Cardiac ventricle fibroblast (primary cell): Measurements from ENCODE around the gene TNK2. TPM values are rescaled to one million over a fixed set of nuclear protein-coding genes. Genes with fewer than 3 reads are reported as not detected.

ENCODE experiments used
- total RNA-seq: library from RNA; depleted of rRNA; stranded (reverse); fragments of >200 nt; gene quantifications from 2 replicates; pipeline ENCODE4 v1.2.3, GENCODE V29; 2015

TNK2 gene
- total RNA-seq, result 6.6 and 8.3 TPM in 2 replicates

DNA sequence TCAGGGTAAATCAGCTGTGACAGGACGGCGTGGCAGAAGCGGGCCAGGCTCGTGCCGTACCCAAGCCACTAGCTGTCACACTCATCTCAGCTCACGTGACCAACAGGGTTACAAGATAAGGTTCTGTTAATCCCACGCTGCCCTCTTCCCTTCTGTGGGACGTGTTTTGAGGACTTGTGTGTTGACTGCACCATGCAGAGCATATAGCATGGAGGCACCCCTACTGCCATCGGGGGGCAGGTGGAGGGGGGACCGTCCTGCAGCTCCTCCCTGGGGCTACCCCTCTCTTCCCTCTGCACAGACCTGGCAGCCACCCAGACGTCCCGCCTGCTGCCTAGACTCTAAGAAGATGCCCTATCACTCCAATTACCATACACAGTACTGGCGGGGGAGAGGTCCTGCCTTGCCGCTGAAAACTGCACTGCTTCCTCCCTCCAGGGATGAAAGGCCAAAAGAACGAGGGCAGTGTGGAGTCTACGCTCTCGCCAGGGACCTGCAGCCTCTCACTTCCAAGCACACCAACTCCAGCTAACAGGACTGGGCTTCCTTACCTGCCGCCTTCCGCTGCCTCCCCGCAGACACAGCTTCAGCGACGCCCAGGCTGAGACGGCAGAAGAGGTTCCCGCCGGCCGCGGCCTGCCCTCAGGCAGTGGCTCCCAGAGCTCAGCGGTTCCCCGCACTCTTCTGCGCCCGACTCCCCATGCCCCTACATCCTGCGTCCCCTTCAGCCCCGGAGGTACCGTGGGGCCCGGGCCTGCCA lies at the start of gene TNK2:
TSS of gene TNK2 (minus strand) at position 618 of the 760 bp plus-strand sequence. CDS start 19,963 bp downstream, outside the sequence.

Other genes with a start within 250 kb of the TNK2 start
- gene MUC20, start 187.6 kb downstream of the TNK2 start, total RNA-seq, result 0.69 and 3.7 TPM in 2 replicates
- gene MUC4, start 96.6 kb downstream of the TNK2 start, total RNA-seq, result not detected in 2 replicates
- gene TFRC, start 173.5 kb upstream of the TNK2 start, total RNA-seq, result 83.4 and 94.4 TPM in 2 replicates